CD14-positive monocyte (primary cell): ENCODE measurements around the gene IL12RB1. TPM values are rescaled to one million over a fixed set of nuclear protein-coding genes. Genes with fewer than 3 reads are reported as not detected.

Experiments used
- DNase-seq, 3 donors: peaks; one replicate each; pipeline ENCODE4 v3.0.0-alpha.2; 2011 to 2022
- H2AFZ ChIP-seq: 2 replicates; pipeline ENCODE4 v1.6.0; 2012; ENCODE audit warnings: mild to moderate bottlenecking, low read depth, low read length, inconsistent platforms; ENCODE audit not compliant: insufficient read depth, poor library complexity, severe bottlenecking
- H3K27ac ChIP-seq, 2 donors: 1 replicate in 1 of 2; 2 replicates in 1 of 2; pipeline ENCODE4 v1.5.1; 2012 to 2013; ENCODE audit warnings: low read length in 2 of 2, control low read depth in 1 of 2, inconsistent platforms in 1 of 2, low read depth in 1 of 2, mild to moderate bottlenecking in 1 of 2
- H3K27me3 ChIP-seq, 2 donors: one replicate each; pipeline versions ENCODE4 v1.6.0 to v1.6.1; 2011 to 2013; ENCODE audit warnings: low read length in 2 of 2; ENCODE audit not compliant: control insufficient read depth in 2 of 2, insufficient read depth in 2 of 2
- H3K36me3 ChIP-seq, 2 donors: replicated peaks in 1 of 2; 1 replicate in 1 of 2; 2 replicates in 1 of 2; pipeline versions ENCODE4 v1.5.1 to v1.6.1; 2012 to 2013; ENCODE audit warnings: low read length in 2 of 2, control low read depth in 1 of 2, inconsistent platforms in 1 of 2, mild to moderate bottlenecking in 1 of 2; ENCODE audit not compliant: insufficient read depth in 2 of 2, control insufficient read depth in 1 of 2
- H3K4me1 ChIP-seq, 2 donors: 1 replicate in 1 of 2; 2 replicates in 1 of 2; pipeline versions ENCODE4 v1.5.1 to v1.6.1; 2012 to 2013; ENCODE audit warnings: low read length in 2 of 2, control low read depth in 1 of 2, inconsistent platforms in 1 of 2, mild to moderate bottlenecking in 1 of 2, moderate library complexity in 1 of 2; ENCODE audit not compliant: insufficient read depth in 2 of 2, control insufficient read depth in 1 of 2
- H3K4me2 ChIP-seq: replicated peaks from 2 replicates; pipeline ENCODE3; 2012; ENCODE audit warnings: low read length, moderate library complexity, mild to moderate bottlenecking; ENCODE audit not compliant: poor library complexity, severe bottlenecking; ENCODE audit errors: extremely low read depth
- H3K4me3 ChIP-seq, 3 experiments: fragments of 200-600 bp in 1 of 3; sonication (generic) in 1 of 3; replicated peaks in 1 of 3; 1 replicate in 2 of 3; 2 replicates in 1 of 3; pipeline ENCODE4 v1.5.1; 2011 to 2013; ENCODE audit warnings: low read length in 3 of 3, mild to moderate bottlenecking in 3 of 3, control low read depth in 2 of 3, low read depth in 2 of 3, inconsistent platforms in 1 of 3, moderate library complexity in 1 of 3
- H3K79me2 ChIP-seq: 2 replicates; pipeline ENCODE4 v1.6.0; 2012; ENCODE audit warnings: mild to moderate bottlenecking, control low read depth, inconsistent platforms, low read length, moderate library complexity; ENCODE audit not compliant: insufficient read depth
- H3K9ac ChIP-seq: 2 replicates; pipeline ENCODE4 v1.6.0; 2017; ENCODE audit warnings: low read length, mild to moderate bottlenecking; ENCODE audit not compliant: insufficient read depth, poor library complexity, severe bottlenecking
- H3K9me3 ChIP-seq, 2 donors: replicated peaks in 1 of 2; 1 replicate in 1 of 2; 2 replicates in 1 of 2; pipeline versions ENCODE4 v1.5.1 to v1.6.1; 2012 to 2013; ENCODE audit warnings: low read length in 2 of 2, control low read depth in 1 of 2; ENCODE audit not compliant: control insufficient read depth in 1 of 2, insufficient read depth in 1 of 2
- H4K20me1 ChIP-seq: 2 replicates; pipeline ENCODE4 v1.6.0; 2012; ENCODE audit warnings: mild to moderate bottlenecking, low read length, control low read depth, moderate library complexity; ENCODE audit not compliant: insufficient read depth
- H3K27ac Mint-ChIP-seq, 7 donors: one replicate each; pipeline ENCODE4 v1.8.0; 2020; ENCODE audit warnings: mild to moderate bottlenecking in 7 of 7, mixed read lengths in 7 of 7, moderate library complexity in 6 of 7, inconsistent platforms in 2 of 7
- H3K27me3 Mint-ChIP-seq, 3 donors: one replicate each; pipeline ENCODE4 v1.8.0; 2021 to 2022; ENCODE audit warnings: low read depth in 3 of 3, mild to moderate bottlenecking in 3 of 3, mixed read lengths in 3 of 3, moderate library complexity in 3 of 3, inconsistent platforms in 1 of 3
- H3K36me3 Mint-ChIP-seq, 2 donors: one replicate each; pipeline ENCODE4 v1.8.0; 2020; ENCODE audit warnings: mixed read lengths in 2 of 2, inconsistent platforms in 1 of 2, mild to moderate bottlenecking in 1 of 2
- H3K4me1 Mint-ChIP-seq: one replicate; pipeline ENCODE4 v1.8.0; 2020; ENCODE audit warnings: mild to moderate bottlenecking, mixed read lengths
- H3K4me3 Mint-ChIP-seq, 2 donors: one replicate each; pipeline ENCODE4 v1.8.0; 2020; ENCODE audit warnings: mild to moderate bottlenecking in 2 of 2, mixed read lengths in 2 of 2, moderate library complexity in 1 of 2
- H3K9me3 Mint-ChIP-seq, 7 donors: one replicate each; pipeline ENCODE4 v1.8.0; 2020 to 2022; ENCODE audit warnings: mixed read lengths in 7 of 7, mild to moderate bottlenecking in 6 of 7, moderate library complexity in 6 of 7, inconsistent platforms in 2 of 7
- WGBS: methylation state at CpG from one replicate; pipeline ENCODE4 v1.1.5; 2013; ENCODE audit warnings: missing lambda C conversion rate; ENCODE audit not compliant: insufficient coverage; 5-methylcytosine and 5-hydroxymethylcytosine counted together
- intact Hi-C, 2 donors: fragments of 100-400 bp; cut with micrococcal nuclease; formaldehyde crosslinking; loops; one replicate each; pipeline versions ENCODE4 v1.15.0 to v1.15.1; 2023
- polyA plus RNA-seq, 3 donors: library from polyadenylated mRNA; depleted of rRNA in 1 of 3; unstranded in 2 of 3; stranded (reverse) in 1 of 3; fragments of 300-500 nt in 2 of 3; fragments of >200 nt in 1 of 3; fragmentation: Illumina TruSeq in 2 of 3; gene quantifications; 1 replicate in 2 of 3; 2 replicates in 1 of 3; pipeline ENCODE4 v1.2.3, GENCODE V29; 2012 to 2021
- TF ChIP-seq, protein P1 (sequence below): fragments of 200-600 bp; IDR thresholded peaks from one replicate; pipeline ENCODE4 v1.8.0; 2022; ENCODE audit warnings: antibody characterized with exemption, mild to moderate bottlenecking

IL12RB1 gene
- polyA plus RNA-seq, 3 donors, result 7.8 to 17.5 (median 7.9) TPM

DNA sequence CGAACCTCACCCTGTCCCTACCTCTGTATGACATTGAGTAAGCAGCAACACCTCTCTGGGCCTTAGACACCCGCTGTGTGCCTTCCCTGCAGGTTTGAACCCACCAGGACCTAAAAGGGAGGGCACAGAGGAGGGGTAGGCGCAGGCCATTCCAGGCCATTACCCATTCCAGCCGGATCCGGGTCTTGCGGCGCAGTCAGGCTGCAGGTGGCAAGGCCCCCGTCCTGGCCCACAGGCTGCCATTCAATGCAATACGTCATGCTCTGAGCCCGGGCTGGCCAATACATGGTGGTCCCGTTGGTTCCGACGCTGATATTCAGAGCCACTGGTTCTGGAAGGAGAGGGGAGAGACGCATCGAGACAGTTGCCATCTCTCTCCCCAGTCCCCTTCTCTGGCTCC, 17.4 kb downstream of the IL12RB1 start:
- Histone ChIP-seq H3K79me2 (no peaks in the 10 kb centered on the region), H3K27ac (no peak overlapping the region), H3K4me2 (no peak overlapping the region), H3K4me3 (no peak overlapping the region), H3K36me3 (peaks cover 5 to 15% of the 10 kb centered on the region in 2 donors), H2AFZ (no peak overlapping the region), H3K9ac (no peak overlapping the region), H3K27me3 (no peaks in the 10 kb centered on the region), H3K9me3 (no peaks in the 10 kb centered on the region), H4K20me1 (no peaks in the 10 kb centered on the region), H3K4me1 (no peaks in the 10 kb centered on the region)
- no peaks in the 10 kb centered on the region for H3K4me1 Mint-ChIP-seq
- intact Hi-C loops, result loop anchor here in 1 of 2 donors (10.0 kb wide), 1 partner anchor 185 kb away; a partner anchor contains a TSS
- peaks cover 0 to 5% (median 3%) of the 10 kb centered on the region in 3 donors for H3K27me3 Mint-ChIP-seq
- H3K9me3 Mint-ChIP-seq, result peaks cover 0 to 2% (median 0%) of the 10 kb centered on the region in 7 donors
- DNase-seq, result no peak
- WGBS, result 96% methylated on average over 4 of the region's 15 CpGs
- H3K36me3 Mint-ChIP-seq, result peaks cover 29 to 35% of the 10 kb centered on the region in 2 donors
- TF ChIP-seq, protein P1, sequence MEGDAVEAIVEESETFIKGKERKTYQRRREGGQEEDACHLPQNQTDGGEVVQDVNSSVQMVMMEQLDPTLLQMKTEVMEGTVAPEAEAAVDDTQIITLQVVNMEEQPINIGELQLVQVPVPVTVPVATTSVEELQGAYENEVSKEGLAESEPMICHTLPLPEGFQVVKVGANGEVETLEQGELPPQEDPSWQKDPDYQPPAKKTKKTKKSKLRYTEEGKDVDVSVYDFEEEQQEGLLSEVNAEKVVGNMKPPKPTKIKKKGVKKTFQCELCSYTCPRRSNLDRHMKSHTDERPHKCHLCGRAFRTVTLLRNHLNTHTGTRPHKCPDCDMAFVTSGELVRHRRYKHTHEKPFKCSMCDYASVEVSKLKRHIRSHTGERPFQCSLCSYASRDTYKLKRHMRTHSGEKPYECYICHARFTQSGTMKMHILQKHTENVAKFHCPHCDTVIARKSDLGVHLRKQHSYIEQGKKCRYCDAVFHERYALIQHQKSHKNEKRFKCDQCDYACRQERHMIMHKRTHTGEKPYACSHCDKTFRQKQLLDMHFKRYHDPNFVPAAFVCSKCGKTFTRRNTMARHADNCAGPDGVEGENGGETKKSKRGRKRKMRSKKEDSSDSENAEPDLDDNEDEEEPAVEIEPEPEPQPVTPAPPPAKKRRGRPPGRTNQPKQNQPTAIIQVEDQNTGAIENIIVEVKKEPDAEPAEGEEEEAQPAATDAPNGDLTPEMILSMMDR, result no peak
- no peak overlapping the region for H3K4me3 Mint-ChIP-seq
- no peak overlapping the region for H3K27ac Mint-ChIP-seq

DNA sequence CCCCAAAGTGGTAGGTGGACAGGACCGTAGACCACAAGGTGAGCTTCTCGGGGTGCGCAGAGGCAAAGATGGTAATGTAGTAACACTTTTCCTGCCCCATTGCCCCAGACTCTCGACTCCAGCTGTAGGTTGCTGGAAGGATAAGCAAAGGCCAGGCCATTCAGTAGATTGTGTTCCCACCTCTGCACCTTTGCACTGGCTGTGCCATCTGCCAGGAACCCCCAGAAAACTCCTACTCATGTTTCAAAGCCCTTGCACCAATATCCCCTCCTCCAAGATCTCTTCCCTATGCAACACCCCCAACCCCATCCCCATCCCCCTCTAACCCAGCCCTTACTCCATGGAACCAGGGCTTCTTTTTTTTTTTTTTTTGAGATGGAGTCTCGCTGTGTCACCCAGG, 18.3 kb downstream of the IL12RB1 start:
- Histone ChIP-seq H2AFZ (no peak overlapping the region), H3K36me3 (peaks cover 3 to 15% of the 10 kb centered on the region in 2 donors), H3K4me3 (no peak overlapping the region), H3K9me3 (no peaks in the 10 kb centered on the region), H3K4me1 (no peaks in the 10 kb centered on the region), H3K27me3 (no peaks in the 10 kb centered on the region), H3K27ac (no peak overlapping the region), H3K4me2 (no peak overlapping the region), H4K20me1 (no peaks in the 10 kb centered on the region), H3K79me2 (no peaks in the 10 kb centered on the region), H3K9ac (no peak overlapping the region)
- H3K36me3 Mint-ChIP-seq, result peaks cover 20 to 27% of the 10 kb centered on the region in 2 donors
- no peak overlapping the region for H3K4me3 Mint-ChIP-seq
- DNase-seq, result no peak
- no peak overlapping the region for H3K27ac Mint-ChIP-seq
- TF ChIP-seq, protein P1, result no peak
- peaks cover 0 to 2% (median 0%) of the 10 kb centered on the region in 7 donors for H3K9me3 Mint-ChIP-seq
- 100% methylated on average over 1 of the region's 5 CpGs for WGBS
- intact Hi-C loops, result loop anchor here in 1 of 2 donors (10.0 kb wide), 1 partner anchor 186 kb away; a partner anchor contains a TSS
- no peaks in the 10 kb centered on the region for H3K4me1 Mint-ChIP-seq
- H3K27me3 Mint-ChIP-seq, result peaks cover 0 to 5% (median 3%) of the 10 kb centered on the region in 3 donors
